ENCODE data around the gene SLC9A3. TPM values are rescaled to one million over a fixed set of nuclear protein-coding genes. Genes with fewer than 3 reads are reported as not detected.

Gene SLC9A3
- total RNA-seq, 2 experiments from 2014 or later = 2.0 to 2.3 TPM

DNA sequence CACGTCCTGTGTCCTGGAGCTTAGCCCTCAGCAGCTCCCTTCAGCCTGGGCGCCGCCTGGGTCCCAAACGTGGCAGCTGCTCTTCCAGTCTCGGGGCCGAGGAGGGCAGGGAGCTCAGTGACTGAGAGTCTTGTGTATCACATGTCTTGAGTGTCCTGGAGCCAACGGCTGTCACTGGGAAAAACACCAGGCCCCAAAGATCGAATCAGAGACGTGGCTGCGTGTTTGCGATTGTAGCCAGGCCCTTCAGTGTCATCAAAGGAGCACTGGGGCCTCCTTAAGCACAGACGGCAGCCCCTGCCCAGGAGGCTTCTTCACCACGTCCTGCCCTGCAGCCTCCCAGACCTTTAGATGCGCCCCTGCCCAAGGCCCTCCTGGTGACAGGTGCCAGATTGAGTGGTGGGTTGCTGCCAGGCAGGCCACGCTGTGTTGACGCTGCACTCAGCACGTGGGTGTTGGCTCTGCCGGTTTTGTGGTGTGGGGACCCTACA is 86.9 kb downstream of the SLC9A3 start:
- Mint-ChIP-seq H3K36me3 (peaks cover 4% of the 10 kb centered on the region), H3K4me1 (peaks cover 14% of the 10 kb centered on the region), H3K27ac (no peak overlapping the region), H3K27me3 (no peaks in the 10 kb centered on the region), H3K4me3 (no peak overlapping the region), H3K9me3 (no peaks in the 10 kb centered on the region)
- POLR2A ChIA-PET = no interaction called here
- DNase-seq (peak; percentile 24), ATAC-seq (ENCODE audit: low read depth) (no peak)

DNA sequence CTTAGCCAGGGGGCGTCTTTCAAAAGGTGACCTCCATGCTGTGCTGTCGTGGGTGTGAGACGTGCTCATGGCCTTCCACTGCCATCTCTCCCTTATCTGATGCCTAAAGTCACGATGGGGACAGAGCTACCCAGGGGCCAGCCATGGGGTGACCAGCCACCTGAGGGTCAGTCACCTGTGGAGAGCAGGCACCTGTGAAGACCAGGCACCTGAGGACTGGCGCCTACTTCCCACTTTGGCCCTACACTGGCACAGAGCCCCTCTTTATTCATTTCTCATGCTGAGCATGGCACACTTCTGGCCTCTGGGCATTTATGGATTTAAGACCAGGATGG is 87.6 kb downstream of the SLC9A3 start:
- H3K4me1 Mint-ChIP-seq = peaks cover 13% of the 10 kb centered on the region
- no peaks in the 10 kb centered on the region for H3K9me3 Mint-ChIP-seq
- peaks cover 7% of the 10 kb centered on the region for H3K36me3 Mint-ChIP-seq
- H3K27ac Mint-ChIP-seq = no peak overlapping the region
- POLR2A ChIA-PET = no interaction called here
- no peaks in the 10 kb centered on the region for H3K27me3 Mint-ChIP-seq
- DNase-seq (no peak), ATAC-seq (ENCODE audit: low read depth) (no peak)
- H3K4me3 Mint-ChIP-seq = no peak overlapping the region

- ATAC-seq (ENCODE audit: low read depth) (no peak), DNase-seq (peak; percentile 24)
- H3K4me3 Mint-ChIP-seq = no peak overlapping the region
- POLR2A ChIA-PET = no interaction called here
- no peak overlapping the region for H3K27ac Mint-ChIP-seq
- no peaks in the 10 kb centered on the region for H3K9me3 Mint-ChIP-seq
- H3K36me3 Mint-ChIP-seq = peaks cover 7% of the 10 kb centered on the region
- peaks cover 14% of the 10 kb centered on the region for H3K4me1 Mint-ChIP-seq
- no peaks in the 10 kb centered on the region for H3K27me3 Mint-ChIP-seq
Measured at GRCh38 chr5:435961-436640, 88.1 kb downstream of the SLC9A3 start.

DNA sequence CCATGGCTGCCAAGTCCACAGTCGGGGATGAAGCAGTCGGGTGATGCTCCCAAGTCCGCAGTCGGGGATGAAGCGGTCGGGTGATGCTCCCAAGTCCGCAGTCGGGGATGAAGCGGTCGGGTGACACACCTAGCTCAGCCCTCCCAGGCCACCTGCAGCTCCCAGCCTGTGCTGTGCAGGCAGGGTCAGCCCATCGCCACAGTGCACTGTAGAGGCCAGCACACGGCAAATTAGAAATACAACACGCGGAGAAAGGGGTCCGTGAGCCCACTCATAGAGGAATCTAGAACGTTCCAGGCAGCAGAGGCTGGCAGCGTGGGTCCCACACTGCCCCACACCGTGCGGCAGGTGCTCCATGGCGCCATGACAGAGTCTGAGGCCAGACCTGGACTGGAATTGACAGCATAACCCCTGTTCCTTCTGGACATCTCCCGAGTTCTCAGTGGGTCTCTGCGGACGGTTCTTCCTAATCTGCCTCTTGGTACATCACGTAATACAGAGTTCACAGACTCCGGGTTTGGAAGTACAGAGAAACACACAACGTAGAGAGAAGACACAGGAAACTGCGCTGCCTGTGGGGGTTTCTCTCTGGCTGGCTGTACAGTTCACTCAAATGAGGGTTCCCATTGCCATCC is 89.0 kb downstream of the SLC9A3 start:
- Mint-ChIP-seq H3K4me3 (no peak overlapping the region), H3K4me1 (peaks cover 7% of the 10 kb centered on the region), H3K27me3 (no peaks in the 10 kb centered on the region), H3K9me3 (no peaks in the 10 kb centered on the region), H3K36me3 (peaks cover 7% of the 10 kb centered on the region), H3K27ac (no peak overlapping the region)
- DNase-seq = peak; percentile 24
- POLR2A ChIA-PET = no interaction called here
- ATAC-seq (ENCODE audit: low read depth) = no peak

DNA sequence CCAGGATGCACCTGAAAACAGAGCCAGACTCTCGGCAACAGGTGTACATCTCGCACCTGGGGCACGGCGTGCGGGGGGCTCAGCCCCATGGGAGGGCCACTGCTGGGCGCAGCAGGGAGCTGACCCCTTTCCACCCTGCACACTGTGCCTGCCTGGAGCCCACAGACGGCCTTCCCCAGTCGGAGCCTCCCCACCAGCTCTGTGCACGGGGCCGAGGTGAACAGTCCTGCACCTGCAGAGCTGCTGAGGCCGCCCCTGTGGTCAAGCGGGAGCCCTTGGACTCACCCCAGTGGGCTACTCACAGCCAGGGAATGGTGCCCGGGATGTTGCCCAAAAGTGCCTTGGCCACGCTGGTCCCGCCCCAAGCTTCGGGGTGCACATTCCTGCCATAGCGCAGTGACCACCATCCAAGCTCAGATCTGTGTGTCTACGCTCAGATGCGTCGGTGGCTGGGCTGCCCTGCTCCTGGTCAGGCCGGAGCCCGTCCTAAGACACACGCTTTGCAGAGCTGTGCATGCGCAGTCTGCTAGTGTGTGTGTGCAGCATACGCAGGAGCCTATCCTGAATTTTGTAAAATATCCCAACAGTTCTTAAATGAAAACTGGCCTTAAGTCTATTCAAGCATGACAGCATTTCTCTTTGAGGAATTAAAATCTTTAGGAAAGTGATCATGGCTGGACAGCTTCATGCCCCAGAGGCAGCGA is 89.7 kb downstream of the SLC9A3 start:
- H3K4me3 Mint-ChIP-seq = no peak overlapping the region
- no peaks in the 10 kb centered on the region for H3K9me3 Mint-ChIP-seq
- peak; percentile 28 for DNase-seq
- ATAC-seq (ENCODE audit: low read depth) = no peak
- peaks cover 7% of the 10 kb centered on the region for H3K36me3 Mint-ChIP-seq
- no peak overlapping the region for H3K27ac Mint-ChIP-seq
- POLR2A ChIA-PET = no interaction called here
- no peaks in the 10 kb centered on the region for H3K27me3 Mint-ChIP-seq
- H3K4me1 Mint-ChIP-seq = peaks cover 4% of the 10 kb centered on the region

DNA sequence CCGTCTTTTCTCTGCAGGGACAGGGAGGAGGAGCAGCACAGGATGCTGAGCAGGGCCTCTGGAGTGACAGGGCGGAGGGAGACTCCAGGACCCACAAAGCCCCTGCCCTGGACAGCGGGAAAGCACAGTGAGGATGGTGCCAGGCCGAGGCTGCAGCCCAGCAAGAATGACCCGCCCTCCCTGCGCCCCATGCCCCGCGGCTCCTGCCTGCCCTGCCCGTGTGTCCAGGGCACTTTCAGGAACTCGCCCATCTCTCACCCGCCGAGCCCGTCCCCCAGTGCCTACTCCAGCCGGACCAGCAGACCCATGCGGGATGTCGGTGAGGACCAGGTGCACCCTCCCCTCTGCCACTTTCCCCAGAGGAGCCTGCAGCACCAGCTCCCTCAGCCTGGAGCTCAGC is 90.4 kb downstream of the SLC9A3 start:
- Mint-ChIP-seq H3K9me3 (no peaks in the 10 kb centered on the region), H3K4me3 (no peak overlapping the region), H3K27ac (no peak overlapping the region), H3K27me3 (no peaks in the 10 kb centered on the region), H3K36me3 (peaks cover 10% of the 10 kb centered on the region), H3K4me1 (peaks cover 5% of the 10 kb centered on the region)
- peak; percentile 28 for DNase-seq
- POLR2A ChIA-PET = no interaction called here
- no peak for ATAC-seq (ENCODE audit: low read depth)

- Mint-ChIP-seq H3K27me3 (no peaks in the 10 kb centered on the region), H3K27ac (no peak overlapping the region), H3K4me1 (peaks cover 5% of the 10 kb centered on the region), H3K36me3 (peaks cover 12% of the 10 kb centered on the region), H3K4me3 (no peak overlapping the region), H3K9me3 (no peaks in the 10 kb centered on the region)
- POLR2A ChIA-PET = no interaction called here
- ATAC-seq (ENCODE audit: low read depth) (no peak), DNase-seq (peak; percentile 22)
Measured at GRCh38 chr5:432928-433791, 91.1 kb downstream of the SLC9A3 start.

DNA sequence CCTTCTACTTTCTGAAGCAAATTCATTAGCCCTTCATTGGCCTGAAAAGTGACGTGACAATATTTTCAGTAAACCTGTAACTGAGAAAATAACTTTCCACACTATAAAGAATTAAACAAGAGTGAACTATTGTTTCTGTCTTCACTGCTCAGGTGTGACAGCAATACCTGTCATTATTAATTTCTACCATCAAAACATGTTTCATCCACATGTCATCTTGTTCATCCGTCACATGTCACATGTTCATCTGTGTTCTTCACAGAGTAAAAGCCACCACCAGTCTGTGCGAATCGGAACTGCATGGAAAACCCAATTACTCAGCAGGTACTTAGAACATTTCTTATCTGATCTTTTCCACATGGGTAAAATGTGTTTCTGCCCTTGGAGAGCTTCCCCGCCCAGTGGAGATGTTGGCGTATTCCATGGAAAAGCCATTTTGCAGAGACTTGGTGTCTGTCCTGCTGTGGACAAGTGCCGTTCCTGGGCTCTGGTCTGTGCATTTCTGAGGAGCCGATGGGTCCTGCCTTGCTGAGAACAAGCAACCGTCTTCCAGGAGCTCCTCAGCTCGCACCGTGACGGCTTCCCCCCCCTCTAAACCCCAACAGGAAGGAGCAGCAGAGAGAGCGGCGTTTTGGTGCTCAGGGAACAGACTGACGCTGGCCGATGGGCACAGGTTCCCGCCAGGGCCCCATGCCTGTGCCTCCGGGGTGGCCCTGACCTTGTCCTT is 91.9 kb downstream of the SLC9A3 start:
- peaks cover 14% of the 10 kb centered on the region for H3K36me3 Mint-ChIP-seq
- peaks cover 5% of the 10 kb centered on the region for H3K4me1 Mint-ChIP-seq
- H3K27ac Mint-ChIP-seq = peak overlapping the region; percentile 1
- no peaks in the 10 kb centered on the region for H3K27me3 Mint-ChIP-seq
- no peak for DNase-seq
- POLR2A ChIA-PET = no interaction called here
- no peak for ATAC-seq (ENCODE audit: low read depth)
- H3K9me3 Mint-ChIP-seq = no peaks in the 10 kb centered on the region
- no peak overlapping the region for H3K4me3 Mint-ChIP-seq

DNA sequence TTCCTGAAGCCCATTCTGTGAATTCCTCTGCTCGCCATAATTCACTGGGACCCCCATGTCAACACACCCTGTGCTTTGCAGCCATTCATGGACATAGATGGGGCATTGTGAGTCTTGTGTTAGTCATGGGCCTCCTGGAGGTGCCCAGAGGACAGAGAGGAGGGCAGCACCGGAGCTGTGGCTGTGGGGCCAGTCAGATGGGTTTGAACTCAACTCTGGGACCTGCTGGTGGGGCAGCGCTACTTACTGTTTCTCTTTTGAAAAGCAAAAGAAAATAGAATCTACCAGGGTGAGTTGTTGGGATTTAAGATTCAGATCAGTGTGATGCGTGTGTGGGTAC is 92.6 kb downstream of the SLC9A3 start:
- peak overlapping the region; percentile 58 for H3K27ac Mint-ChIP-seq
- ATAC-seq (ENCODE audit: low read depth) (no peak), DNase-seq (no peak)

DNA sequence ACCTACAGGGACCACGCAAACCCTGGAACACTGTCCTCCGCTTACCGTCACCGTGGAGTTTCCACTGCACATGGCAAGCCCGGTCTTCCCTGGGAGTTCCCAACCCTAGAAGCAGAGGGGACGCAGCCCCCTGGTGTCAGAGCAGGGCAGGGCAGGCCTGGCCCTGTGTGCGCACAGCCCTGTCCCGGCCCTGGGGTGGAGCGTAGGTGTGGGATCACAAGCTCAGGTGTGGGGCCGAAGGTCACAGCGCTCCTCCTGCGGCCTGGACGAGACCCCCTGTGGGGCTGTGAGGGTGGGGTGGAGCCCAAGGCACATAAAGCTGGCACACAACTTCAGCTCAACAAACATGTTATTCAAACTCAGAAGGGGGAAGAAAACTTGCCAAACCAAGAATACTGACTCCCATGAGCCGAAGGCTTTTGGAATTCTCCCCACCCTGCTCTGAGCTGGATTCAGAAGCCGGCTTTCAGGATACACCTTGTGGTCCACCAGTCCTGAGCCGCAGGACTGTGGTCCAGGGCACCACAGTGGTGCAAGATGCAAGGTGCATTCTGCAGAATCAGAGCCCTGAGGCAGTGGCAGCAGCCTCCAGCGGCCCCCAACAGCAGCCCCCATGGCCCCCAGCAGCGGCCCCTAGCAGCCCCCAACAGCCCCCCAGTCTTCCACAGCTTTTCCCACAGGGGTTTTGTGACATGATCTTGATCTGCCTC is 93.1 kb downstream of the SLC9A3 start:
- peak; percentile 66 for DNase-seq
- peaks cover 23% of the 10 kb centered on the region for H3K36me3 Mint-ChIP-seq

More for the DNA sequence above, 92.6 kb downstream of the SLC9A3 start:
- Mint-ChIP-seq H3K4me1 (peaks cover 5% of the 10 kb centered on the region), H3K4me3 (no peak overlapping the region), H3K27me3 (no peaks in the 10 kb centered on the region), H3K9me3 (no peaks in the 10 kb centered on the region), H3K36me3 (peaks cover 17% of the 10 kb centered on the region)
- POLR2A ChIA-PET = interaction anchor here (0.7 kb wide), 1 partner anchor 115 kb away, joined by 3 read pairs; no protein-coding TSS in a partner anchor

DNA sequence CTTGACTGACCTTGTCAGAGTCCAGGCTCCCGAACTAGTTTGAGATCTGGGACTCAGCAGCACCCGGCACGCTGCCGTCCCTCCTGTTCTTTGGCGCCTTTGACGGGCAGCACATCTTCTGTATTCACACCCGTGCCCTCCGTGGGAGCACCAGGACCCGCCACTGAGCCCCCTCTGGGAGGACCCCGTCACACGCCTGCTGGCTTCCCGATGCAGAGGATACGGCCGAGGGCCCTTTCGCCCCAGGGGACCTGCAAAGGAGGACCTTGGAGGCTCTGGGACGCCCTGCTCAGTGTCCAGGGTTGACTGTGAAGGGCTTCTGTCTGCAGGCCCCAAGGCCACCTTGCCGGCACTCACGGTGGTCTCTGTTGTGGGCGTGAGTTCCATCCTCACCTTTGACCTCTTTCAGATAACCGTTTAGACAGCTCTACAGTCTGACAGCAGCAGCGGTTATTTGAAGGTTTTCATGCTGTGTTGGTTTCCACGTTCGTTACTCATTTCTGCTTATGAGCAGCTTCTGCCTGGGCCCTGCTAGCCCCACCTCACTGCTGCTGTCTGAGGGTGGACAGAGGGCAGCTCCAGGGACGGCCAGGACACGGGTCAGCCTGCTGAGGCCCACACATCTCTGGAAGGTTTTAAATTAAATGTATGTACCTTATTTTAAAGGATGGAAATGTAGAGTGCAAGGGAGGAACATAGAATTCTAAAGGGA is 93.9 kb downstream of the SLC9A3 start:
- peaks cover 16% of the 10 kb centered on the region for H3K4me1 Mint-ChIP-seq
- H3K9me3 Mint-ChIP-seq = no peaks in the 10 kb centered on the region
- no peak for ATAC-seq (ENCODE audit: low read depth)
- POLR2A ChIA-PET = no interaction called here
- peak overlapping the region; percentile 58 for H3K27ac Mint-ChIP-seq
- DNase-seq = no peak
- no peaks in the 10 kb centered on the region for H3K27me3 Mint-ChIP-seq
- H3K36me3 Mint-ChIP-seq = peaks cover 25% of the 10 kb centered on the region
- H3K4me3 Mint-ChIP-seq = no peak overlapping the region

More for the DNA sequence above, 93.1 kb downstream of the SLC9A3 start:
- no peaks in the 10 kb centered on the region for H3K27me3 Mint-ChIP-seq
- H3K4me1 Mint-ChIP-seq = peaks cover 9% of the 10 kb centered on the region
- no peak overlapping the region for H3K4me3 Mint-ChIP-seq
- no peak overlapping the region for H3K27ac Mint-ChIP-seq
- POLR2A ChIA-PET = interaction anchor here (0.7 kb wide), 1 partner anchor 114 kb away, joined by 3 read pairs; no protein-coding TSS in a partner anchor
- H3K9me3 Mint-ChIP-seq = no peaks in the 10 kb centered on the region
- ATAC-seq (ENCODE audit: low read depth) = peak; percentile 90
